Lung (tissue), 12 donors: ENCODE results near the gene CYP2D6. TPM values are rescaled to one million over a fixed set of nuclear protein-coding genes. Genes with fewer than 3 reads are reported as not detected.
"Not testable (repeated sequence)": the region's sequence is repeated elsewhere in the genome, so short reads cannot be mapped to it uniquely, and the experiment has no call there.

Experiments
- ATAC-seq: fragments of 200-7000 bp; cut with Tn5 transposase; one replicate; pipeline ENCODE4 v1.9.1; 2020; ENCODE audit warnings: moderate number of reproducible peaks; ENCODE audit not compliant: insufficient read depth, low FRiP score
- DNase-seq, 3 donors: peaks; one replicate each; pipeline ENCODE4 v3.0.0-alpha.2; 2013 to 2017
- H3K27ac ChIP-seq, 2 donors: one replicate each; pipeline ENCODE4 v1.5.1; 2013; ENCODE audit warnings: mild to moderate bottlenecking in 2 of 2, moderate library complexity in 2 of 2, control low read depth in 1 of 2, inconsistent platforms in 1 of 2, low read depth in 1 of 2, low read length in 1 of 2
- H3K27me3 ChIP-seq, 3 donors: one replicate each; pipeline ENCODE4 v1.5.1; 2013; ENCODE audit warnings: low read length in 2 of 3; ENCODE audit not compliant: control insufficient read depth in 3 of 3, insufficient read depth in 3 of 3
- H3K36me3 ChIP-seq, 4 donors: one replicate each; pipeline ENCODE4 v1.5.1; 2013; ENCODE audit warnings: low read length in 4 of 4, mild to moderate bottlenecking in 1 of 4, moderate library complexity in 1 of 4; ENCODE audit not compliant: control insufficient read depth in 4 of 4, insufficient read depth in 4 of 4
- H3K4me1 ChIP-seq, 5 donors: one replicate each; pipeline ENCODE4 v1.5.1; 2013; ENCODE audit warnings: low read length in 5 of 5, mild to moderate bottlenecking in 2 of 5, moderate library complexity in 1 of 5; ENCODE audit not compliant: control insufficient read depth in 5 of 5, insufficient read depth in 5 of 5
- H3K4me3 ChIP-seq: one replicate; pipeline ENCODE4 v1.5.1; 2013; ENCODE audit warnings: mild to moderate bottlenecking, control low read depth, moderate library complexity
- H3K9ac ChIP-seq, 2 donors: one replicate each; pipeline ENCODE4 v1.5.1; 2013; ENCODE audit warnings: low read length in 2 of 2, control low read depth in 1 of 2; ENCODE audit not compliant: insufficient read depth in 1 of 2
- H3K9me3 ChIP-seq, 4 donors: one replicate each; pipeline ENCODE4 v1.5.1; 2013; ENCODE audit warnings: low read length in 3 of 4, mild to moderate bottlenecking in 1 of 4, moderate library complexity in 1 of 4; ENCODE audit not compliant: control insufficient read depth in 4 of 4, insufficient read depth in 3 of 4
- CTCF ChIP-seq: IDR thresholded peaks from 2 replicates; pipeline ENCODE4 v1.5.1; 2012; ENCODE audit warnings: mild to moderate bottlenecking; ENCODE audit errors: control extremely low read depth, extremely low read depth
- WGBS, 2 donors: extraction: QIAGEN DNeasy Blood & Tissue Kit; methylation state at CpG; one replicate each; pipeline ENCODE4 v1.1.7; 2013; 5-methylcytosine and 5-hydroxymethylcytosine counted together
- polyA plus RNA-seq, 2 donors: library from polyadenylated mRNA; stranded (reverse); fragments of 200-250 nt; gene quantifications; one replicate each; pipeline ENCODE4 v1.2.1, GENCODE V29; 2013
- total RNA-seq, 2 donors: library from RNA; depleted of rRNA in 1 of 2; stranded (reverse); fragments of >200 nt in 1 of 2; gene quantifications; one replicate each; pipeline ENCODE4 v1.2.1, GENCODE V29; 2014 to 2021
- donor health status: control.
- donor health status: control.
- donor health status: Bipolar disorder and iron deficiency.
- donor health status: healthy.
- donor health status: DM: yes; HTN: yes; CAD: no.

CYP2D6 gene
- total and polyA plus RNA-seq, 4 donors: 0.80 to 1.3 (median 1.1) TPM

DNA sequence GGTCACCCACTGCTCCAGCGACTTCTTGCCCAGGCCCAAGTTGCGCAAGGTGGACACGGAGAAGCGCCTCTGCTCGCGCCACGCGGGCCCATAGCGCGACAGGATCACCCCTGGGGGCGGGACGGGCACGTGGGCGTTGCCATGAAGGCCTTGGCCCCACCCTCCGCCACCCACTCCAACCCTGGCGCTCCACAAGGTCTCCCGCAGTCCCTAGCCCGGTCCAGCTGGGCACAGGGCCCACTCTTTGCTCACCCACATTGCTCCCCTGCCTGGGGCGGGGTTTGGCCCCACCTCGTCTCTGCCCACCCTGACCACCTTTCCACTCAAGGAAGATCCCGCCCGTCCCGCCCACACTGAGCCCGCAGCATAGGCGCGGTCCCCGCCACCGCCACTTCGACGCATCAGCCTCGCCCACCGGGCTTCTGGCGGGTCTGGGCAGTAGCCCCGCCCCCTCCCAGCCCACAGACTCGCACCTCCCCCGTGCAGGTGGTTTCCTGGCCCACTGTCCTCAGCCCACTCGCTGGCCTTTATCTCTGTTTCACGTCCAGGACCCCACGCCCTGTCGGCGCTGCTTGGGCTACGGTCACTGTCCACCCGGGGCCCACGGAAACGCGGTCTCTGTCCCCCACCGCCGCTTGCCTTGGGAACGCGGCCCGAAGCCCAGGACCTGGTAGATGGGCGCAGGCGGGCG, 12.3 kb upstream of the CYP2D6 start:
- TF ChIP-seq CTCF: no peak
- H3K36me3 ChIP-seq: peaks cover 0 to 10% (median 0%) of the 10 kb centered on the region in 4 donors
- WGBS, 2 donors: 94 to 96% methylated on average over 52 to 54 of the region's 54 CpGs
- H3K4me1 ChIP-seq: no peaks in the 10 kb centered on the region
- H3K4me3 ChIP-seq: no peak overlapping the region
- H3K9me3 ChIP-seq: peaks cover 0 to 2% (median 0%) of the 10 kb centered on the region in 4 donors
- no peak for ATAC-seq
- no peaks in the 10 kb centered on the region for H3K27me3 ChIP-seq
- no peak for DNase-seq
- no peak overlapping the region for H3K27ac ChIP-seq
- H3K9ac ChIP-seq: no peak overlapping the region

- not testable (repeated sequence) for H3K9me3 ChIP-seq, ATAC-seq, H3K27ac ChIP-seq, H3K4me1 ChIP-seq, H3K9ac ChIP-seq, H3K4me3 ChIP-seq, DNase-seq, H3K27me3 ChIP-seq
- H3K36me3 ChIP-seq: peaks cover 0 to 10% (median 0%) of the 10 kb centered on the region in 4 donors
- WGBS, 2 donors: 90 to 94% methylated on average over 21 to 24 of the region's 24 CpGs
Observed at GRCh38 chr22:42141307-42142057, 10.9 kb upstream of the CYP2D6 start.

GRCh38 chr22:42140153-42140552, 9.5 kb upstream of the CYP2D6 start:
- 90 to 95% methylated on average over 9 to 14 of the region's 17 CpGs for WGBS, 2 donors
- DNase-seq, H3K4me1 ChIP-seq, H3K9ac ChIP-seq, H3K27ac ChIP-seq, H3K4me3 ChIP-seq, H3K36me3 ChIP-seq, ATAC-seq, H3K27me3 ChIP-seq, H3K9me3 ChIP-seq: not testable (repeated sequence)

DNA sequence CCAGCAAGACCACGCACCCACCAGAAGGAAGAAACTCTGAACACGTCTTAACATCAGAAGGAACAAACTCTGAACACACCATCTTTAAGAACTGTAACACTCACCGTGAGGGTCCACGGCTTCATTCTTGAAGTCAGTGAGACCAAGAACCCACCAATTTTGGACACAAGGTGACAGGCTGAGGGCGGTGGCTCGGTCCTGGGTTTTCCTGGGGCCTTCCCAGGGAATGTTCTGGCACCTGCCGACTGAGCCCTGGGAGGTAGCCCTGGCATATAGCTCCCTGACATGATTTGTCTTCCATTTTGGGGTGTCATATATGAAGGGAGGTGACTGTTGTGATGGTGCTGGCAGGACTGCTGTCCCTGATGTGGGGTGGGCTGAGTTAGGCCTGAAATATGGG, 8.9 kb upstream of the CYP2D6 start:
- WGBS, 2 donors: 92% methylated on average over 7 of the region's 7 CpGs
- H3K27me3 ChIP-seq, H3K4me1 ChIP-seq, H3K4me3 ChIP-seq, H3K27ac ChIP-seq, H3K9ac ChIP-seq, H3K9me3 ChIP-seq, ATAC-seq, DNase-seq: not testable (repeated sequence)
- H3K36me3 ChIP-seq: peaks cover 0 to 10% (median 0%) of the 10 kb centered on the region in 4 donors

GRCh38 chr22:42138972-42139371, 8.4 kb upstream of the CYP2D6 start:
- H3K27me3 ChIP-seq: no peaks in the 10 kb centered on the region
- H3K9ac ChIP-seq: no peak overlapping the region
- H3K27ac ChIP-seq: no peak overlapping the region
- DNase-seq: no peak
- 99 to 100% methylated on average over 2 of the region's 2 CpGs for WGBS, 2 donors
- H3K36me3 ChIP-seq: peaks cover 0 to 9% (median 0%) of the 10 kb centered on the region in 4 donors
- no peak overlapping the region for H3K4me3 ChIP-seq
- no peak for TF ChIP-seq CTCF
- no peaks in the 10 kb centered on the region for H3K4me1 ChIP-seq
- ATAC-seq: no peak
- H3K9me3 ChIP-seq: peaks cover 0 to 3% (median 0%) of the 10 kb centered on the region in 4 donors
